PC-3 (cell line): ENCODE data around the gene NIPBL. TPM values are rescaled to one million over a fixed set of nuclear protein-coding genes. Genes with fewer than 3 reads are reported as not detected.

Experiments used
- ATAC-seq: fragments of 200-7000 bp; cut with Tn5 transposase; 2 replicates; pipeline ENCODE4 v1.9.1; 2020; ENCODE audit warnings: mild to moderate bottlenecking, moderate library complexity
- BruUV-seq: library from RNA; stranded (reverse); fragments of 400-500 nt; replicated peaks from 2 replicates; lab custom pipeline; 2021; lab: Mats Ljungman, UMichigan
- CTCF ChIA-PET: fragments of 300-600 bp; sonication (Branson Sonifier 250); formaldehyde crosslinking; loops from one replicate; lab custom pipeline; 2022; ENCODE audit warnings: antibody characterized with exemption; lab: Charles Lee
- POLR2A ChIA-PET: fragments of 300-600 bp; sonication (Branson Sonifier 250); formaldehyde crosslinking; loops from one replicate; lab custom pipeline; 2022; ENCODE audit warnings: antibody characterized with exemption; ENCODE audit not compliant: unreplicated experiment; lab: Charles Lee
- DNase-seq: peaks from one replicate; pipeline ENCODE4 v3.0.0-alpha.2; 2015
- H2AFZ ChIP-seq: fragments of 300-600 bp; sonication (generic); 2 replicates; pipeline ENCODE4 v1.6.0; 2016; ENCODE audit warnings: antibody characterized with exemption, low read length
- H3F3A ChIP-seq: fragments of 300-600 bp; sonication (generic); one replicate; pipeline ENCODE4 v1.6.0; 2017; ENCODE audit warnings: antibody characterized with exemption, low read length, control low read depth, mild to moderate bottlenecking; ENCODE audit not compliant: unreplicated experiment
- H3K27ac ChIP-seq: fragments of 300-600 bp; sonication (generic); 2 replicates; pipeline ENCODE4 v1.5.1; 2016; ENCODE audit warnings: mild to moderate bottlenecking, low read length
- H3K27me3 ChIP-seq: fragments of 300-600 bp; sonication (generic); 2 replicates; pipeline ENCODE4 v1.6.1; 2016; ENCODE audit warnings: low read length, mixed read lengths
- H3K36me3 ChIP-seq: fragments of 300-600 bp; sonication (generic); 2 replicates; pipeline ENCODE4 v1.6.1; 2016; ENCODE audit warnings: low read depth, mixed run types, low read length, mixed read lengths
- H3K4me1 ChIP-seq: fragments of 300-600 bp; sonication (generic); 2 replicates; pipeline ENCODE4 v1.5.1; 2016; ENCODE audit warnings: low read length; ENCODE audit not compliant: insufficient read depth
- H3K4me2 ChIP-seq: fragments of 300-600 bp; sonication (generic); 2 replicates; pipeline ENCODE4 v1.6.0; 2016; ENCODE audit warnings: low read length
- H3K4me3 ChIP-seq: fragments of 300-600 bp; sonication (generic); 2 replicates; pipeline ENCODE4 v1.5.1; 2016; ENCODE audit warnings: mild to moderate bottlenecking, low read length, mixed read lengths
- H3K79me2 ChIP-seq: fragments of 300-600 bp; sonication (generic); 2 replicates; pipeline ENCODE4 v1.6.1; 2017; ENCODE audit warnings: low read length, mixed read lengths
- H3K9ac ChIP-seq: fragments of 300-600 bp; sonication (generic); 2 replicates; pipeline ENCODE4 v1.6.0; 2016; ENCODE audit warnings: mild to moderate bottlenecking, low read length
- H3K9me2 ChIP-seq: fragments of 300-600 bp; sonication (generic); replicated peaks from 2 replicates; pipeline ENCODE4 v1.6.1; 2016; ENCODE audit warnings: mixed run types, low read length, mixed read lengths
- H3K9me3 ChIP-seq: fragments of 300-600 bp; sonication (generic); 2 replicates; pipeline ENCODE4 v1.6.1; 2016; ENCODE audit warnings: low read length, mixed read lengths
- H4K20me1 ChIP-seq: fragments of 300-600 bp; sonication (generic); 2 replicates; pipeline ENCODE4 v1.6.1; 2016; ENCODE audit warnings: low read length, mixed read lengths
- EZH2 ChIP-seq: fragments of 300-600 bp; sonication (generic); IDR thresholded peaks from one replicate; pipeline ENCODE4 v1.6.1; 2017; ENCODE audit warnings: antibody characterized with exemption, mild to moderate bottlenecking, low read length; ENCODE audit not compliant: unreplicated experiment
- EZH2phosphoT487 ChIP-seq: fragments of 300-600 bp; sonication (generic); IDR thresholded peaks from 2 replicates; pipeline ENCODE4 v1.6.1; 2018; ENCODE audit warnings: mild to moderate bottlenecking, antibody characterized with exemption, low read length, borderline replicate concordance
- intact Hi-C: fragments of 100-400 bp; cut with micrococcal nuclease; formaldehyde crosslinking; loops from 2 replicates; pipeline ENCODE4 v1.9.0; 2023
- total RNA-seq: library from RNA; depleted of rRNA; stranded (reverse); fragments of >200 nt; gene quantifications from 2 replicates; pipeline ENCODE4 v1.2.3, GENCODE V29; 2014
- TF ChIP-seq, protein P1 (sequence below): fragments of 300-600 bp; sonication (generic); conservative IDR thresholded peaks from 2 replicates; pipeline ENCODE4 v1.5.1; 2017; ENCODE audit warnings: antibody characterized with exemption, low read depth, mild to moderate bottlenecking, low read length

The NIPBL gene
- total RNA-seq, 1 experiment from 2014 or later: 16.8 TPM

DNA sequence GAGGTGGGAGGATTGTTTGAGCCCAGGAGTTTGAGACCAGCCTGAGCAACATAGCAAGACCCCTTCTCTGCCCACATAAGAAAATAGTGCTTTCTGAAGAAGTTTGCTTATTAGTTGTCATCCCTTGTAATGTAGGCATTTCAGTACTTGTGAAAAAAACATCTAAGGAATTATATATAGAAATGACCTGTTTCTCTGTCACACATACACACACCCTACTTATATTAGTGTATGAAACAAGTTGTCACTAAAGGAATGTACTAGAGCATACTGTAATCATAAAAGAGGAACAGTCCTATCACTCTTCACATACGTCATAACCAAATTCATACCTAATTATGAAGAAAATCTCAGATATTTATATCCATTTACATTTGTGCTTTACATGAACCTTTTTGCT is 122.0 kb downstream of the NIPBL start:
- no TSS peak for BruUV-seq
- H3K79me2 ChIP-seq: no peaks in the 10 kb centered on the region
- no peaks in the 10 kb centered on the region for H3K9me2 ChIP-seq
- H3K27ac ChIP-seq: no peak overlapping the region
- no peaks in the 10 kb centered on the region for H3K4me1 ChIP-seq
- H3K9me3 ChIP-seq: no peaks in the 10 kb centered on the region
- no peak overlapping the region for H3K4me3 ChIP-seq
- H2AFZ ChIP-seq: no peak overlapping the region
- no peak overlapping the region for H3K9ac ChIP-seq
- TF ChIP-seq, protein P1, sequence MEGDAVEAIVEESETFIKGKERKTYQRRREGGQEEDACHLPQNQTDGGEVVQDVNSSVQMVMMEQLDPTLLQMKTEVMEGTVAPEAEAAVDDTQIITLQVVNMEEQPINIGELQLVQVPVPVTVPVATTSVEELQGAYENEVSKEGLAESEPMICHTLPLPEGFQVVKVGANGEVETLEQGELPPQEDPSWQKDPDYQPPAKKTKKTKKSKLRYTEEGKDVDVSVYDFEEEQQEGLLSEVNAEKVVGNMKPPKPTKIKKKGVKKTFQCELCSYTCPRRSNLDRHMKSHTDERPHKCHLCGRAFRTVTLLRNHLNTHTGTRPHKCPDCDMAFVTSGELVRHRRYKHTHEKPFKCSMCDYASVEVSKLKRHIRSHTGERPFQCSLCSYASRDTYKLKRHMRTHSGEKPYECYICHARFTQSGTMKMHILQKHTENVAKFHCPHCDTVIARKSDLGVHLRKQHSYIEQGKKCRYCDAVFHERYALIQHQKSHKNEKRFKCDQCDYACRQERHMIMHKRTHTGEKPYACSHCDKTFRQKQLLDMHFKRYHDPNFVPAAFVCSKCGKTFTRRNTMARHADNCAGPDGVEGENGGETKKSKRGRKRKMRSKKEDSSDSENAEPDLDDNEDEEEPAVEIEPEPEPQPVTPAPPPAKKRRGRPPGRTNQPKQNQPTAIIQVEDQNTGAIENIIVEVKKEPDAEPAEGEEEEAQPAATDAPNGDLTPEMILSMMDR: no peak
- TF ChIP-seq EZH2phosphoT487: no peak
- no peak for TF ChIP-seq EZH2
- no peaks in the 10 kb centered on the region for H4K20me1 ChIP-seq
- H3K36me3 ChIP-seq: peaks cover 9% of the 10 kb centered on the region
- POLR2A ChIA-PET: no interaction called here
- H3K4me2 ChIP-seq: no peak overlapping the region
- DNase-seq (no peak), ATAC-seq (no peak)
- H3F3A ChIP-seq: no peaks in the 10 kb centered on the region
- H3K27me3 ChIP-seq: no peaks in the 10 kb centered on the region
- CTCF ChIA-PET: interaction anchor here (0.6 kb wide), 1 partner anchor 383 kb away, joined by 5 read pairs; no protein-coding TSS in a partner anchor
- intact Hi-C loops: no loop called here

DNA sequence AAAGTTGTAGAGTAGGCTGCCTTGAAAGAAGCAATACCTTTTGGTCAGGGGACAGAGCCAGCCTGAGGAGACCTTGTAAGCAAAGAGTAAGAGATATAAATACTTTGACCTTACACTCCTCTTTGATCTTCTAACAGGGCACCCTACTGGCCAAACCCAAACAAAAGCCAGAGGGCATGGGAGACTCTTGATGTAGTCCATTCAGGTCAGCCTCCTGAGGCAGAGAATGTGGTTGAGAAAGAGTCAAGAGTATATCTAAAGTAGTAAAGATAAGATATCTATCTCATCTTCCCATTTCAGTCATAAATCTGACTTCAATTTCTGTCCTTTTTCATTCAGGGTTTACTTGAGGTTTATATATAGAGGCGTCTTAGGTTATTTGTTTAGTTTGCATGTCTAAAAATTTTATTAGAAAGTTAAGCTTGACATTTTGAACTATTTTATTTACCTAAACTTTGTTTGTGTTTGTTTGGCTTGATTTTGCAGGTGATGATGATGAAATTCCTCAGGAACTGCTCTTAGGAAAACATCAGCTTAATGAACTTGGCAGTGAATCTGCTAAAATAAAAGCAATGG is 125.7 kb downstream of the NIPBL start:
- intact Hi-C loops: loop anchor here (2.0 kb wide), 1 partner anchor 53 kb away; no protein-coding TSS in a partner anchor
- H3K27me3 ChIP-seq: no peaks in the 10 kb centered on the region
- peaks cover 15% of the 10 kb centered on the region for H3K36me3 ChIP-seq
- TF ChIP-seq, protein P1: no peak
- TF ChIP-seq EZH2phosphoT487: no peak
- no peaks in the 10 kb centered on the region for H3K9me3 ChIP-seq
- ATAC-seq (no peak), DNase-seq (no peak)
- CTCF ChIA-PET: no interaction called here
- no peaks in the 10 kb centered on the region for H3K9me2 ChIP-seq
- H3F3A ChIP-seq: no peaks in the 10 kb centered on the region
- POLR2A ChIA-PET: no interaction called here
- no peak overlapping the region for H3K4me3 ChIP-seq
- H3K4me2 ChIP-seq: no peak overlapping the region
- no TSS peak for BruUV-seq
- no peak overlapping the region for H3K27ac ChIP-seq
- no peaks in the 10 kb centered on the region for H4K20me1 ChIP-seq
- H3K79me2 ChIP-seq: no peaks in the 10 kb centered on the region
- no peak overlapping the region for H2AFZ ChIP-seq
- H3K9ac ChIP-seq: no peak overlapping the region
- H3K4me1 ChIP-seq: no peaks in the 10 kb centered on the region

DNA sequence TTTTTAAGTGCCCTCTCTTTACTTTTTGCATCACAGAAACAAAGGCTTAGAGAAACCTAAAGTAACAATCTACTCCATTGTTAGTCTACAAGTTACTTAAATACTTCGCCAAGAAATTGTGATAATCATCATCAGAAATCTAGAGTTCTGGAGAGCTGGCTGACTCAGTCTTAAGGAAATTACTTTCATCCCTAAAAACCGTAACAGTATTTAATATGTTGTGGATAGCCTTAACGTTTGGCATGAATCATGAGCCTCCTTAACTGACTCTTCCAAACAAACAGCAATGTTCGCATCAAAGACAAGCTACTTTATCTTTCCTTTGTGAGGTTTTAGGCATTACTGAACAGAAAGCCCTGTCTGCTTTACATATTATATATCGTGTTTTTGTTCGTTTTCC is 128.7 kb downstream of the NIPBL start:
- Histone ChIP-seq H3K4me3 (no peak overlapping the region), H3K36me3 (peaks cover 23% of the 10 kb centered on the region), H3F3A (no peaks in the 10 kb centered on the region), H3K79me2 (no peaks in the 10 kb centered on the region), H4K20me1 (no peaks in the 10 kb centered on the region), H3K9me2 (no peaks in the 10 kb centered on the region), H3K27me3 (no peaks in the 10 kb centered on the region), H3K27ac (no peak overlapping the region), H3K9ac (no peak overlapping the region), H3K4me2 (no peak overlapping the region), H3K9me3 (no peaks in the 10 kb centered on the region), H2AFZ (no peak overlapping the region), H3K4me1 (no peaks in the 10 kb centered on the region)
- DNase-seq (peak; percentile 25), ATAC-seq (peak; percentile 86)
- ChIA-PET POLR2A (no interaction called here), CTCF (interaction anchor here (0.5 to 1.5 kb wide), 10 partner anchors 23 to 271 kb away, joined by 3 to 12 read pairs (median 4); partner anchors contain the start of gene NIPBL)
- intact Hi-C loops: loop anchor here (2.0 kb wide), 1 partner anchor 130 kb away; no protein-coding TSS in a partner anchor
- no TSS peak for BruUV-seq
- TF ChIP-seq, protein P1: no peak
- no peak for TF ChIP-seq EZH2
- TF ChIP-seq EZH2phosphoT487: no peak
